ENCODE data around the gene GPHN. TPM values are rescaled to one million over a fixed set of nuclear protein-coding genes. Genes with fewer than 3 reads are reported as not detected.

GPHN gene
- total and polyA plus RNA-seq, 2 of the 4 experiments (the other 2 are of a cell fraction), result 8.0 to 8.1 TPM

GRCh38 chr14:66910311-66910840 lies 402.4 kb downstream of the GPHN start:
- no peak overlapping the region for H2BK120ac ChIP-seq (ENCODE audit: low read depth, low read length)
- H3K4me1 ChIP-seq (ENCODE audit: control insufficient read depth, insufficient read depth, low read length), result no peaks in the 10 kb centered on the region
- no peak overlapping the region for H2AK9ac ChIP-seq (replicated peaks; ENCODE audit: low read depth, low read length, poor library complexity)
- ChIA-PET POLR2A (ENCODE audit: unreplicated experiment) (no interaction called here), CTCF (no interaction called here)
- H2BK5ac ChIP-seq (ENCODE audit: low read depth, low read length, poor library complexity, severe bottlenecking), result no peak overlapping the region
- intact Hi-C loops (cut with micrococcal nuclease), result no loop called here
- no peak overlapping the region for H3K18ac ChIP-seq (ENCODE audit: low read depth, low read length)
- no peak overlapping the region for H4K8ac ChIP-seq (ENCODE audit: low read depth in 2 of 2, low read length in 2 of 2)
- no peak overlapping the region for H3K4me2 ChIP-seq (ENCODE audit: low read depth, low read length)
- no peak overlapping the region for H2AK5ac ChIP-seq (ENCODE audit: low read depth, low read length)
- DNase-seq (peak; percentile 29), ATAC-seq (ENCODE audit: low read depth) (peak; percentile 60)
- no CpG with 5 or more reads among the region's 1 CpG for WGBS, 2 experiments (ENCODE audit: extremely low coverage in 2 of 2, insufficient read length in 1 of 2)
- H3K4me3 ChIP-seq (ENCODE audit: insufficient read depth, low read depth, low read length), result no peak overlapping the region
- H2AFZ ChIP-seq (replicated peaks; ENCODE audit: low read length, poor library complexity), result no peak overlapping the region
- H2BK20ac ChIP-seq (ENCODE audit: low read depth, low read length), result no peak overlapping the region
- H3K23ac ChIP-seq (ENCODE audit: low read depth, low read length), result no peak overlapping the region
- no peak overlapping the region for H3K4ac ChIP-seq (ENCODE audit: low read depth, low read length)
- no peak overlapping the region for H3K27ac ChIP-seq (ENCODE audit: insufficient read depth, low read length)
- H3K14ac ChIP-seq (replicated peaks; ENCODE audit: low read depth, low read length), result no peak overlapping the region
- H3K36me3 ChIP-seq (ENCODE audit: control insufficient read depth, insufficient read depth, low read length), result no peaks in the 10 kb centered on the region
- dilution Hi-C loops (cut with HindIII; ENCODE audit: low sequenced_read_pairs, unreplicated experiment), result no loop called here
- no TSS peak for BruUV-seq (replicated peaks)
- no peak overlapping the region for H3K56ac ChIP-seq (ENCODE audit: extremely low read depth, insufficient read depth, low read length)
- no peak overlapping the region for H3K9ac ChIP-seq (ENCODE audit: low read depth, low read length)
- in situ Hi-C loops (cut with MboI; ENCODE audit: low sequenced_read_pairs), result no loop called here
- H3K9me1 ChIP-seq (ENCODE audit: insufficient read depth, low read length), result no peaks in the 10 kb centered on the region
- no peak overlapping the region for H4K5ac ChIP-seq (ENCODE audit: low read depth, low read length)
- H4K20me1 ChIP-seq (ENCODE audit: insufficient read depth, low read length), result no peaks in the 10 kb centered on the region
- no peaks in the 10 kb centered on the region for H3K27me3 ChIP-seq (ENCODE audit: control insufficient read depth, insufficient read depth, low read length)
- TF ChIP-seq FOS (IDR thresholded peaks at IDR 0.05; ENCODE audit: low read depth, low read length) (no peak), MAZ (IDR thresholded peaks at IDR 0.05; ENCODE audit: borderline replicate concordance, low read depth, low read length) (no peak), ELK1 (IDR thresholded peaks at IDR 0.05; ENCODE audit: borderline replicate concordance, low read depth, low read length) (no peak), BHLHE40 (IDR thresholded peaks at IDR 0.05; ENCODE audit: low read depth, low read length) (no peak), MAFK (IDR thresholded peaks at IDR 0.05; ENCODE audit: low read depth, low read length) (no peak), RFX5 (IDR thresholded peaks at IDR 0.05; ENCODE audit: low read depth, low read length) (no peak), POLR2A (IDR thresholded peaks at IDR 0.05; ENCODE audit: low read depth, low read length) (no peak), CEBPB (IDR thresholded peaks at IDR 0.05; ENCODE audit: low read depth, low read length) (no peak), CHD1 (IDR thresholded peaks at IDR 0.05; ENCODE audit: low read depth, low read length) (no peak), SMC3 (IDR thresholded peaks at IDR 0.05; ENCODE audit: low read depth, low read length) (no peak), USF2 (IDR thresholded peaks at IDR 0.05; ENCODE audit: low read depth, low read length) (no peak)
- no peak overlapping the region for H4K91ac ChIP-seq (ENCODE audit: insufficient read depth, low read depth, low read length)
- no peaks in the 10 kb centered on the region for H3K79me1 ChIP-seq (ENCODE audit: low read depth in 1 of 2, low read length in 2 of 2)
- no peaks in the 10 kb centered on the region for H3K9me3 ChIP-seq (ENCODE audit: control insufficient read depth, insufficient read depth, low read length)
- H2BK15ac ChIP-seq (ENCODE audit: low read depth, low read length), result no peak overlapping the region
